NCI-H1436 treated with DMSO at 0.1 percent for 48 hours (cell line): ENCODE results near the gene COMMD7.
"Not testable (repeated sequence)": the region's sequence is repeated elsewhere in the genome, so short reads cannot be mapped to it uniquely, and the experiment has no call there.

Experiments
- DNase-seq: peaks from one replicate; lab custom pipeline; 2025; lab: John Stamatoyannopoulos, UW

The COMMD7 gene

DNA sequence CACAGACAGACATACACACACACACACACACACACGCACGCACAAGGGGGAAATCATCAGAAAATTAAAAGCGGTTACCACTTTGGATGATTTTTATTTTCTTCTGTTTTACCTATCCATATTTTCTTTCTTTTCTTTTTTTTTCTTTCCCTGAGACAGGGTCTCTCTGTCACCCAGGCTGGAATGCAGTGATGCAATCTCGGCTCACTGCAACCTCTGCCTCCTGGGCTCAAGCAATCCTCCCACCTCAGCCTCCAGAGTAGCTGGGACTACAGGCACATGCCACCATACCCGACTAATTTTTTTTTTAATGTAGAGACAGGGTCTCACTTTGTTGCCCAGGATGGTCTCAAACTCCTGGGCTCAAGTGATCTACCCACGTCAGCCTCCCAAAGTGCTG lies 14.8 kb downstream of the COMMD7 start:
- DNase-seq, result not testable (repeated sequence)

DNA sequence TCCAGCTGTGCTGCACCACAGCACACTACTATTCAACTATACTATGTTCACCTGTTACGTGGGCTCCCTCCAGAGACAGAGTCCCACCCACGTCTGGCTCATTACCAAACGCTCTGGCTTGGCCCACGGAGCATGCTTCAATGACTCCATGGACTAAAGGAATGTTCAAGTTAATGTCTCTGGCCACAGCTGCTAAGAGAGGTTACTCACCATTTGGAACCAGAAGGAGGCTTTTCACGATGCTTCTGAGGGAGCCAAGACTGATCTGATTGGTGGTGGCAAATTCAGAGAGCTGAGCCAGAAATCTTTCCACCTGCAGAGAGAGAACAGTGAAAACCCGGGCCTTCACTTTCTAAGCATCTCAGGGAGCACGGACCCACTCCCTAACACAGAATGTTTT lies 15.6 kb downstream of the COMMD7 start:
- DNase-seq, result no peak

DNA sequence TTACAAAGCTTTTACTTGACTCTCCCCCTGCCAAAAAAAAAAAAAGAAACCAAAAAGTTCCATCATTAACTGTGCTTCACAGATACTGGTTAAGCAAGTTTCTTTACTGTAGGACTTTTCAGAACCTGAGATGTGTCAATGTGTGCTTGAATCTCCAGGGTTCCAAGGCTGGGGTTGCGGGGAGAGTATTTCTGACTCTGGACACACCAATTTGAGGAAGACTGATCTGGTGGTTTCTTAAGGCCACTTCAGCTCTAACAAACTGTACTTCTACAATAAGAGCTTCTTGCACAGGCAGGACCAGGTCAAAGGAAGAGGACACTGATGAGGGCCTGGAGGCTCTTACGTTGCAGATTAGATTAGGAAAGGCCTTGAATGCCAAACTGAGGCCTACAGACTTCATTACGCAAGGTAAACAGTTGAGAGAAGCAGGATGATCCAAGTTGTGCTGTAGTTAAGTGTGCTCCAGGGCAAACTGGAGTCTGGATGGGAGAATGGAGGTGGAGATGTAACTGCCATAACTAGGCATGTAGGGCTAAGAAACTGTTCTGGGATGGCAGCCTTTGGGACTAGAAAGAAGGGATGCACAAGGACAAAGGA lies 24.4 kb downstream of the COMMD7 start:
- DNase-seq, result no peak

DNA sequence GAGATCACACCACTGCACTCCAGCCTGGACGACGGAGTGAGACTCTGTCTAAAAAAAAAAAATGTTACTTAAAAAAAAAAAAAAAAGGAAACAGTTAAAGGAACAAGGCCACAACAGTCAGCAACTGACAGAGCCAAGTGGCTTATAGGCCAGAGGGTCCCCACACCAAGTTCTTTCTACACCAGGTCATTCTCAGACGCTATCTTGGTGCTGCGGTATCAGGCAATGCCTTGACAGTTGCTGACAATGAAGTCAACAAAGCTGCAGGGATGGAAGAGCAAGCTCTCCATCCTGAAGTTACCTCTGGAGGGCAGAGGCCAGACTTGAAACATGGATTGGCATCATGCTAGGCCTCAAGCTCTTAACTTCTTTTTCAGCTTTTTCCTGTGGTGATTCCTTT lies 31.9 kb downstream of the COMMD7 start:
- no peak for DNase-seq

DNA sequence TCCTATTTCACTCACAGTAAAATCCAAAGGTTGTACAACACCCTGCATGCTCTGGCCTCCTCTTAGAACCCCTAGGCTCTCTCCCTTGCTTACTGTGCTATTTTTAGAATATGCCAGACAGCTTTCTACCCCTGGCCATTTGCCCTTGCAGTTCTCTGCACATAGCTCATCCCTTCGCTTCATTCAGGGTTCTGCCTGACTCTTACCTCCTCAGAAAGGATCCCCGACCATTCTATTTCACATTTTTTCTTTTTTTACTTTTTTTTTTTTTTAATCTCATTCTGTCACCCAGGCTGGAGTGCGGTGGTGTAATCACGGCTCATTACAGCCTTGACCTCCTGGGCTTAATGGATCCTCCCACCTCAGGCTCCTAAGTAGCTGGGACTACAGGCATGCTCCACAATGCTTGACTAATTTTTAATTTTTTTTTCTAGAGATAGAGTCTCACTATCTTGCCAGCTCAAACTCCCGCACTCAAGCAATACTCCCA lies 33.6 kb downstream of the COMMD7 start:
- no peak for DNase-seq

DNA sequence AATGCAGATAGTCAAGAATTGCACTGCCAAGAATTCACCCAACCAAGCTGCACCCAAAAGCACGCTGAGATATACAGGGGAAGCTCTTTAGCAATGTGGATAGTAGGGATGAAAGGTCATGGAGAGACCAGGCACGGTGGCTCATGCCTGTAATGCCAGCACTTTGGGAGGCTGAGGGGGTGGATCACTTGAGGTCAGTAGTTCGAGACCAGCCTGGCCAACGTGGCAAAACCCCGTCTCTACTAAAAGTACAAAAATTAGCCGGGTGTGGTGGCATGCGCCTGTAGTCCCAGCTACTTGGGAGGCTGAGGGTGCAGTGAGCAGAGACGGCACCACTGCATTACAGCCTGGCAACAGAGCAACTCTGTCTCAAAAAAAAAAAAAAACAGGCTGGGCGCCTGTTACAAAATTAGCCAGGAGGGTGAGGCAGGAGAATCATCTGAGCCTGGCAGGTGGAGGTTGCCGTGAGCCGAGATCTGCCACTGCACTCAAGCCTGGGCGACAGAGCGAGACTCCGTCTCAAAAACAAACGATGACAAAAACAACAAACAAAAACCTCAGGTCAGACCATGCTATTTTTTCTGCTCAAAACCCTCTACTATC lies 34.1 kb downstream of the COMMD7 start:
- DNase-seq, result not testable (repeated sequence)

DNA sequence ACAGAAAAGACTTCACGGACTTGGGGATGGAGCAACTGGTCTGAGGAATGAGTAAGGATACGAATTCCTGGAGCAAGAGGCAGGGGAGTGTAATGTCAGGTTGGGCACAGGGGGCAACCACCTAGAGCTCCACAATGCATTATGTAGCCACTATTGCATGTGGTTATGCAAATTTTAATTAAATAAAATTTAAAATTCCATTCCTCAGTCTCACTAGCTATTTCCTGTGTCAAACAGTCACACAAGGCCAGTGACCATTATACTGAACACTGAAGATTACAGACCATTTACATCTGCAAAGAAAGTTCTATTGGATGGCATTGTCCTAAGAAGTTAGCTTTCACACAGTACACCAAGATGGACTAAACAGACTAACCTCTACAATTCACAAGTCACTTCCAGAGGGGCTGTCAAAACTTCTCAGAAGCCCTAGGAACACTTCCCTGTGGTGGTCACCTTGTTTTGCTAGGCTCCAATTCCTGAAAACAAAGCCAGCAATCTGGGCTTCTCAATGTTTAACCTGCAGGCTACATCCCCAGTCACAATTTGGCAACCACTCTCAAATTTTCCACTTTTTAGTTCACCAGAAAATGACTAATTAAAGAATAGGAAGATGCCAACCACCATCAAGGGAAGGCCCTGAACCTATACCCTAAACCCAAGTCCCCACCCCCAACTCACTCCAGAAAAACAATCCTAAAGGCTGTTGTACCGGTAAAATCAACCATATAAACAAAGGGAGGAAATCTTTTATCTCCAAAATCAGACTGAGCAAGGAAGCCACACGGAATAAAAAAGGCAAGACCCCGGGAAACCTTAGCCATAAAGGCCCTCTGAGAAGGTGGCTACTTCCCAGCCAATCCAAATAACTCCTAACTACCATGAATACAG lies 35.3 kb downstream of the COMMD7 start:
- no peak for DNase-seq

DNA sequence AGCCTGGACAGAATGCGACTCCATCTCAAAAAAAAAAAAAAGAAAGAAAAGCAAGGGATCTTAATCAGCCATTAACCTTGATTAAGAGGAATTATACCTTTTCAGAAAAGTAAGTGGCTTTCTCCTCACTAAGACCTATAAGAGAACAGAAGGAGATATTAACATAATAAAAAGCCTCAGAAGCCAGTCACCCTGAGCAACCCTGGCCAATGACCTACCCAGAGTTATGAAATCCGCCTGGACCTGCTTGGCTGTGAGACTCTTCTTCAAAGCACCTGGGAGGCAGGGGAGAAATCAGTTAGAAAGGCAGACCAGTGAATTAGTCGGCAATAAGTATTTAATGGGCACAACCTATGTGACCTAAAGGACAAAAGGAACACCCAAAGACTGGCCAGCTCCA lies 36.8 kb downstream of the COMMD7 start:
- no peak for DNase-seq

DNA sequence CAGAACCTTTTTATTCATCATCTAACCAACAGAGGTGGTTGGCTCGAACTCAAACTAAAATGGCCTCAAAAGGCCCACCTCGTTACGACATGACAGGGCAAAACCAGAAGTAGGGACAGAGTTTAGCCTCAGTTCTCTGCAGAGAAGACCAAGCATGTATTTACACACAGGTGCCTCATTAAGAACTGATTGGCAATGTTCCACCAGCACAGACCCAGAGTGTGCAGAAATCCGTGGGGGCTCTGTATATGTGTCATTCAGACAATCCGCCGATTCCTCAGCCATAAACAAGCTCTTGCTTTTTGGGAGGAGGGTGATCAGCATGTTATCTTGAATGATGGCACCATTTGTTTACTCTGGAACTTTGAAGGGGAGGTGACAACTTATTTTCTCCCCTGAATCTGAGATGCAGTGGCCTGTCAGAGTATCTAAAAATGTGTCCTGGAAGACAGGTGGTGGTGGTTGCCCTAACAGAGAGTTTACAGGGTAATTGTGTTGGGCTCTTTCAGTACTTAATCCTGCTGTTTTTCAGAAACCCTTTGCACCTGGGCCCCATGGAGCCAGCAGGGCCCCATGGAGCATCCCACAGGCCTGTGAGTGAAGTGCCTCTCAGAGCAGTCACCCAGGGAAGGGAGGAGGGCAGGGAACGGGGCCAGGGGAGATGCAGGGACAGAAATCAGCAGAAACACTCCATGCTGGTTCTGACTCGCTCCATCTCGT lies 40.4 kb downstream of the COMMD7 start:
- DNase-seq, result no peak

DNA sequence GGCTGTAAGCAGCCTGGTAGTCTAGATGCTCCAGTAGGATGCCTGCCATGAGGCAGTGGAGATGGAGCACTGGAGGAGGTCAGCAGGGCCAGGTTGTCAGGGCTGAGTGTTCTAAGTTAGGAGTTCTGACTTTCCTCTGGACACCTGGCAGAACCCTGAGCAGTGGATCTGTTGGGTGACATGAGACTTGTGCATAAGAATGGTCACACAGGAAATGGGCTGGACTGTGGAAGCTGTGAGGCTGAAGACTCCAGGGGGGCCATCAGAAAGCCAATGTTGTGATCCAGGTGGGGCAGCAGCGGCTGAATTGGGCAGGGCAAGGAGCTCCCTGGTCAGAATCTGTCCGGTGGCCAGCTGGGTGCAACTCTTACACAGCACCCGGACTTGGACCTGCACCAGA lies 45.7 kb downstream of the COMMD7 start:
- DNase-seq, result no peak

DNA sequence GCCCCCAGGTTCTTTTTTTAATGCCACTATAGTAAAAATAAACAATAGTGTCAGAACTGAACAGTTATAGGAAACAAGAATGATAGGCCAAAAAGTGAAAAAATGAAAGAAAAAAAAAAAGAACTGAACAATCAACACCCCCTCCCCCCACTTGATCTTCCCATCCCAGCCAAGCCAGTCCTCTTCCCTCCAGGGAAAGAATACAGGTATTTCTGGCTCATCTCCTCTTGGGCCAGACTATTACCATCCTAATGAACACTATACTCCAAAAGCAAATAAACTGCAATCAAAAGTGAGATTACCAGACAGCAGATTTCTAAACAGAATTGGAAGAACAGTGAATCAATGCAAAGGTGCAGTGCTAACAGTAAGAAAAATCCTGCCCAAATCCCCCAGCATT lies 48.2 kb downstream of the COMMD7 start:
- no peak for DNase-seq

DNA sequence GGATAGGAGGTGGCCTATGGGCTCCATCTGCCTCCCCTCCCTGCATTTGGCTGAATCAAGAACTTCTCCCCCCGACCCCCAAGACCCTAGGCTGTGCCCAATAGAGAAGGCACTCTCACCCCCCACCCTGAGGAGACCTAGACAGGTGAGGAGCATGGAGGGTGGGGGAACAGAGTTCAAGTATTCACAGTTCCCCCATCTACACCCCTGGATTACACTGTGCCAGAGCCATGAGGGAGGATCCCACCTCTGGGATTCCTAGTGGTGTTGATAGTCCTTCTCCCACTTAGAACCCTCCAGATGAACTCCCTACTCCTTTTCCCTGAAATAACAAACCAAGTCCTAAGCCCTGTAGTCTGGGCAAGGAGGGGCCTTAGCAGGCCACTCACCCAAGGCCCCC lies 54.3 kb downstream of the COMMD7 start:
- not testable (repeated sequence) for DNase-seq

DNA sequence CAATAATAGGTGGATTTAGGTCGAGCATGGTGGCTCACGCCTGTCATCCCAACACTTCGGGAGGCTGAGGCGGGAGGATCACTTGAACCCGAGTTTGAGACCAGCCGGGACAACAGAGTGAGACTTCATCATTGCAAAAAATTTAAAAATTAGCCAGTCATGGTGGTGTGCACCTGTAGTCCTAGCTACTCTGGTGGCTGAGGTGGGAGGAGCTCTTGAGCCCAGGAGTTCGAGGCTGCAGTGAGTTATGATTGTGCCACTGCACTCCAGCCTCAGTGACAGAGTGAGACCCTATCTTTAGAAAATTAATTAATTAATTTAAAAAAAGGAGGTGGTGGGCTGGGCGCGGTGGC lies 56.1 kb downstream of the COMMD7 start:
- no peak for DNase-seq

DNA sequence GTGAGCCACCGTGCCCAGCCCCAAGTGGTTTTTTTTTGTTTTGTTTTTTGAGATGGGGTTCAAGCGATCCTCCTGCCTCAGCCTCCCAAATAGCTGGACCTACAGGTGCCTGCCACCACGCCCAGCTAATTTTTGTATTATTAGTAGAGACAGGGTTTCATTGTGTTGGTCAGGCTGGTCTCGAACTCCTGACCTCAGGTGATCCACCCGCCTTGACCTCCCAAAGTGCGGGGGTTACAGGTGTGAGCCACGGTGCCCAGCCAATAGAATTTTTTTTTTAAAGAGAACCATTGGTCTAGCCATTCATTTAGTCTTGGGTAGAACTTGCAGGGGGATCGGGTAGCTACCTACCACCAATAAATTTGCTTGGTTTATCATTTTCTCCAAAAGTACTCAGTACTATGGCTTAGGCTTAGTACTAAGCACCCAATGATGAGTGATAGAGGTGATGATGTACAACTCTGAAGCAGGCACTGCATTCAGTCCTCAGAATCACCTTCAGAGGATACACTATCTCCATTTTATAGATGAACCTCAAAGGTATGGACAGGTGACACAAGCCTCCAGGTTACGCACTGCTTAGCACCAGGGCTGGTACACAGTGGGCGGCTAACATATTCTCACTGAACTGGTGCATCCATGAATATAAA lies 56.6 kb downstream of the COMMD7 start:
- DNase-seq, result no peak

DNA sequence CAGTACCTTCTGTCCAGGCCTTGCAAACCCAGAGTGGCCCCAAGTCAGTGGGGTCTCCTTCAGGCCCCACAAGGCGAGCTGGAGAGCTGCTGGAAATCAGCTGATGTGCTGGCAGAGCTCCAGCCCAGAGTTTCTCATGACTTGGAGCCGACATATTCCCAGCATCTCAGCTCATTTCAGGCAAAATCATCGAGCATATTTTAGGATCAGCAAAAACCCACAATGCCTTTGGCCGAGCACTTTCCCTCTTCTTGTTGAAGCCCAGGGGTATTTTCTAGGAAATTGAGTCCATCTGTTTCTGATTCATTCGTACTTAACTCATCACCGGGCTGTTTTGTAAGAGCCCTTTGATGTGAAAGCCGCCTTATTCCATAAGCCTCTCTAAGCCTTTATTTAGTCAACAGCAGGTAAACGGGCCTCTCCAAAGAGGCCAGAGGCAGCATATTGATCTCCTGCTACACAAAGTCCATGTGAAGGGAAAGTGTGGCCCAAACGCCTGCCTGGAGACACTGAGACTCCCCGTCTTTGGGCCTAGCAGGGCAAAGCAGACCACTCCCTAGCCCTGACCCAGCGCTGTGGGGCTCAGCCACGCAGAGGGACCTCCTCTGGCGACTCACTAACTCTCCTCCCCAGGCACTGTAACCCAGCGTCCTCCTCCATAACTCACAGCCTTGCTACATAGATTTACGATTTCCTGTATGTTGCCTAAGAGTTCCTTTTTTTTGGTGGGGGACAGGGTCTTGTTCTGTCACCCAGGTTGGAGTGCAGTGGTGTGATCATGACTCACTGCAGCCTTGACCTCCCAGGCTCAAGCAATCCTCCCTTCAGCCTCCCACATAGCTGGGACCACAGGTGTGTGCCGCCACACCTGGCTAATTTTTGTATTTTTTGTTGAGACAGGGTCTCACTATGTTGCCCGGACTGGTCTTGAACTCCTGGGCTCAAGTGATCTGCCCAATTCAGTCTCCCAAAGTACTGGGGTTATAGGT lies 57.4 kb downstream of the COMMD7 start:
- no peak for DNase-seq

DNA sequence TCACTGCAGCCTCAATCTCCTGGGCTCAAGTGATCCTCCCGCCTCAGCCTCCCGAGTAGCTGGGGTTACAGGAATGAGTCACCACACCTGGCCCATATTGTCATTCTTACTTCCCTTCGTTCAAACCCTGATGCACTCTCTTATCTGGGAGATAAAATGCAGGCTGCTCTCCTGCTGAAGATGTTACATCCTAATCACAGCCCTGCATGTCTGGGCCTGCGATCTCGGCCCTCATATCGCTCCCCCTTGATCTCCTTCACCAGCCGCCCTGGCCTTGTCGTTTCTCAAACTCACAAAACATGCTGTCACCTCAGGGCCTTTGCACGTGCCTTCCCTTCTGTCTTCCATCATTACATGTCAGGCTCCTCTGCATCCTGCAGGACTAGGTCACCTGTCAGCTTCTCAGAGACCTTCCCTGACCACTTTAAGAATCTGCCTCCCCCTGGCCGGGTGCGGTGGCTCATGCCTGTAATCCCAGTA lies 60.7 kb downstream of the COMMD7 start:
- no peak for DNase-seq

DNA sequence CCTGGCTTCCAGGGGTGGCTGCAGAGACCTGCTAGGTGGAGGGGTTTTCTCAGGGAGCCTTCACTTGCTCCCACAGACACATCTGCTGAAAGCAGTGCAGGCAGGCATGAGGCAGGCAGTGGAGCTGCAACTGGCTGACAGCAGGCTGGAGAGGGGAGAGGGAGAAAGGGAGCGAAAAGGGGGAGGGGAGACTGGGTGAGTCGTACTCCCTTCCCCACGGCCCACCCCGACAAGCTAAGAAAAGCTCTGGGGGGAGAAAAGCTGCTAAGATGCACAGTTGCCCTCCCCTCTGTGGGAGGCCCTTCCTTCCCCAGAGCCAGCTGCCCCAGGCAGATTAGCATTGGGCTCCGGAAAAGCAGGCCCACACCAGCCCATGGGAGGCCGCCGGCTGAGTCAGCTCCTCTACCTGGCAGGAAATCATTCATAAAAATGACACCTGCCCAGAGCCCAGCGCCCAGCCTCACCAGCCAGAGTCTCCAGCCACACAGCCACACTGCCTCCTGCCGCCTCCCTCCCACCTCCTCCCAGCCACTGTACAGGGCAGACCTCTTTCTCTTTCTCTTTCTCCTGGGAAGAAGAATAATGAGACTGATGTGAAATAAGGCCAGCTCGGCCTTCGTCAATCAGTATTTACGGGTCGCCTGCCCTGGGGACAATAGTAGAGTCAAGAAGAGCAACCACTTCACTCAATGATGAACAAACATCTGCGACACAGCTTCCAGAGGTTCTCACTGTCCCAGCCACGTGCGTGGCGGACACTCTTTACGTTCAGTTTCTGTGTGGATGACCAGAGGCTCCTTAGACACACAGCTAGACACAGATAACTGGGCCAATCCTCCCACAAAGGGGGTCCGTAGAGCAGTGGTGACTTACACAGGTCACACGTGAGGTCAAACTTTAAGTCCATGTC lies 61.8 kb downstream of the COMMD7 start:
- no peak for DNase-seq

DNA sequence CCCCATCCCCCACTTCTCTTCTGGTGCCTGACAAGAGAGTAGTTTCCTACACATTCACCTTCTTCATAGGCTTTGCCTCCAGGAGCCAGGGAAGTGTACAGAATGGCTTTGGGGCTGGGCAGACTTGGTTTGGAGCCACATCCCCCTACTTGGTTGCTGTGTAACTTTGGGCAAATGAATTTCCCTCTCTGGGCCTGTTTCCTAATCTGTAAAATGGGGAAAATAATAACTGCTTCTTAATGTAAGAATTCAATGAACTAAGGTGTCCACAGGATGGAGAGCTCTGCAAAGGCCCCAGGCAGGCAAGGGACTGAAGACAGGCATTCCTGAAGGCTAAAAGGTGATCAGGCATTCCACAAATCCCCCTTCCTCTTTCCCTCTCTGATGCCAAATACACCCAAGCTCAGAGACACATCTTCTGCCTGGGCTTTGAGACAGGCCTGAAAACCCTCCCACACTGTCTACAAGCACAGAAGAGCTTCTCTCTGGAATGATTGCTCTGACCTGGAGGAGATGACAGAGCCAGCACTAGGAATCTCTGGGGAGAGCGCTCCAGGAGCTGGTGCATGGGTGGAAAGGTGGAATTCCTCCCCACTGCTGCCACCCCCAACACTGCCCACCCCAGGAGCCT lies 62.6 kb downstream of the COMMD7 start:
- no peak for DNase-seq

DNA sequence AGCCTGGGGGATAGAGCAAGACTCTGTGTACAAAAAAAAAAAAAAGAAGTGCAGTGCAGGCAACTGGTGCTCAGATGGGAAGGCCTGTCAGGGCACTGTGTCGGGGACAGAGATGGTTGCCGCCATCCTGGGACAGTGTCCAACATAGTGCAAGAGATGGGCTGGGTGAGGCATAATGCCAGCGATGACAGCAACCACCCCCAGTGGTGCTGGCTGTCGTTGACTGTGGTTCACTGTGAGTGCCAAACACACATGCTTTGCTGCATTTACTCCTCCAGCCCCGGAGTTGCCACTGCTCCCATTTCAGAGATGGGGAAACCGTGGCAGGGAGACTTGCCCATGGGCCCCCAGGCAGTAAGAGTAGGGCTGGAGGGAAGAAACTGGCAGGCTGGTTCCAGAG lies 64.3 kb downstream of the COMMD7 start:
- no peak for DNase-seq
